Measurements from ENCODE around the gene BMP6.

DNA sequence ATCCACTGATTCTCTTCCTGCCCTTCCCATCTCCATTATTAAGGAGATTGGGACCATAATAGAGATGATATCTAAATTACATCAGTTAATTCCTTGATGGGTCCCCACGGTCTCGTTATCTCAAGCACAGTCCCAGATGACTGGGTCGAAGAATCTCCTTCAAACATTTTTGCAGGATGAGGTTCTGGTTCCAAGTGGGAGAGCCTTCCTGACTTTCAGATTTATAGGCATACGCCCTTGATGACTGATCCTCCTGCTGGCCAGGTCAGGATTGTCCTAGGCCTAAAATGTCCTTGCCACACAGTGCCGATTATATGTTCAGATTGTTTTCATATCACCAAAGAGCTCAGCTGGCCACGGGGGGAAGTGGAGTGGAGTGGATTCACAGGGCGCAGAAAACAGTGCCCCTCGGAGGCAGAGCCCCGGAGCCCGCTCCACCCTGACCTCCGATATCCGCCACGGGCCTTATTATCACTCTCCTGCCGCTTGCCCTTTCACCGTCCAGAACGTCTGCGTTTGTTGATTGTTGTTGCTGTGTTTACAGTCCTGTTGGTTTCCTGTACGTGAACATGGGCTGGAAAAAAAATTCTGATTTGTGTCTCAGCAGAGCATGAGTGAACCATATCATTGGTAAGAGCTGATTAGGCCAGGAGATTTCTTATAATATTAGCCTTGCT lies 8.9 kb downstream of the BMP6 start:
- TF ChIP-seq EZH2 (IDR thresholded peaks at IDR 0.05; ENCODE audit: insufficient read depth, poor library complexity, severe bottlenecking) (no peak), EZH2phosphoT487 (IDR thresholded peaks at IDR 0.05; ENCODE audit: insufficient read depth, low read depth) (no peak)
